ENCODE results near the gene CLK1.
"Not testable (repeated sequence)": the region's sequence is repeated elsewhere in the genome, so short reads cannot be mapped to it uniquely, and the experiment has no call there.

The CLK1 gene

DNA sequence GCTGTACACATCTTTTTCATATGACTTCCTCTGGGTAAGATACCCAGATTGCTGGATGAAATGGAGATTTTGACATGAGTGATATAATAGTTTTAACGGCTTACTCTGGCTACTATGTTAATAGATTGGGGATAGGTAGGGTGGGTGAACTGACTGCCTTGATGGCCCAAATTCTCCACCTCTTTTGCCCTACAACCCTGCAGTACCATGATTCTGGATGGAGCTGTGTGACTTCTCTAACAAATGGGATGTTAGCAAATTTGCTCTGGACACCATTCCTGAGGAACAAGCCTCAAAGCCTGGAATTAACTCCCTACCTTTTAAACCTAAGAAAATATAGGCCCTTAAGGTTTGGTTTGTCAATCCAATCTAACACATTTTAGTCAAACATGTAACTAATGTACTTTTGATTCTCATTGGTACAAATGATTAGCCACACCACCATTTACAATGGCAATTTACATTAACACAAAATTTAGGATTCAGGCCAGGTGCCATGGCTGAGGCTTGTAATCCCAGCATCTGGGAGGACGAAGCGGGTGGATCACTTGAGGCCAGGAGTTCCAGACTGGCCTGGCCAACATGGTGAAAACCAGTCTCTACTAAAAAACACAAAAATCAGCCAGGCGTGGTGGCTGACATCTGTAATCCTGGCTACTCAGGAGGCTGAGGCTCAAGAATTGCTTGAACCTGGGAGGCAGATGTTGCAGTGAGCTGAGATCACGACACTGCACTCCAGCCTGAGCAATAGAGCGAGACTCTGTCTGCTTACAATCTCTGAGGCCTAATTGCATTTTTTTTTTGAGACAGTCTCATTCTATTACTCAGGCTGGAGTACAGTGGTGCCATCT is 12.8 kb downstream of the CLK1 start:
- DNase-seq (ENCODE audit: low read depth): no peak

DNA sequence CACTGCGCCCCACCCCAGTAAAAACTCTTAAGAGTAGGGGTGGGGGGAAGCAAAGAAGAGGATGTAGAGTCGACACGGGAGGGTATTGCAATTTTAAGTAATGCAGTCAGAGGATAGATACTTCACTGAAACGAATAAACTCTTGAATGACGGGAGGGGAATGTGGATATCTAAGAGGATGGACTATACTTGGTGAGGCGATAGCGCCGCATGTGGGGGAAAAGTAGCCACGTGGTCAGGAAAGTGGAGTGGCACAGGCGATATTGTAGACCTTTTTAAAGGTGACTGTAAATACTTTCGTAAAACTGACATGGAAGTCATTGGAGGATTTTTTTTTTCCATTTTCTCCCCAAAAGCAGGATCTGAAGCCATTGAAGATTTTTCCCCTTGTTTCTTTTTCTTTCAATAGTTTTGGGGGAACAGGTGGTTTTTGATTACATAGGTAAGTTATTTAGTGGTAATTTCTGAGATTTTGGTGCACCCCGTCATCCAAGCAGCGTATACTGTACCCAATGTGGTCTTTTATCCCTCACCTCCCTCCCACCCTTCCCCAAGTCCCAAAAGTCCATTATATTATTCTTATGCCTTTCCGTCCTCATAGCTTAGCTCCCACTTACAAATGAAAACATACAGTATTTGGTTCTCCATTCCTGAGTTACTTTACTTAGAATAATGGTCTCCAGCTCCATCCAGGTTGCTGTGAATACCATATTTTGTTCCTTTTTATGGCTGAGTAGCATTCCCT is 13.8 kb downstream of the CLK1 start:
- DNase-seq (ENCODE audit: low read depth): no peak

DNA sequence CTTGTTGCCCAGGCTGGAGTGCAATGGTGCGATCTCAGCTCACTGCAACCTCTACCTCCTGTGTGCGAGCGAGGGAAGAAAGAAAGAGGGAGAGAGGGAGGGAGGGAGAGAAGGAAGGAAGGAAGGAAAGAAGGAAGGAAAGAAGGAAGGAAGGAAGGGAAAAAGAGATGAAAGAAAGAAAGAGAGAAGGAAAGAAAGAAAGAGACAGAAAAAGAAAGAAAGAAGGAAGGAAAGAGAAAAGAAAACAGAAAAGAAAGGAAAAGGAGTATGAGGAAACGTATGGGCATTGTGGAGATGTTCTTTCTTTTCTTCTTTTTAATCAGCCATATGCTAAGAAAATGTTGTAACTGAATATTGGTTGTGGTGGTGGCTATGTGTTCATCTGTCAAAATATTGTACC is 16.5 kb downstream of the CLK1 start:
- DNase-seq (ENCODE audit: low read depth): no peak

DNA sequence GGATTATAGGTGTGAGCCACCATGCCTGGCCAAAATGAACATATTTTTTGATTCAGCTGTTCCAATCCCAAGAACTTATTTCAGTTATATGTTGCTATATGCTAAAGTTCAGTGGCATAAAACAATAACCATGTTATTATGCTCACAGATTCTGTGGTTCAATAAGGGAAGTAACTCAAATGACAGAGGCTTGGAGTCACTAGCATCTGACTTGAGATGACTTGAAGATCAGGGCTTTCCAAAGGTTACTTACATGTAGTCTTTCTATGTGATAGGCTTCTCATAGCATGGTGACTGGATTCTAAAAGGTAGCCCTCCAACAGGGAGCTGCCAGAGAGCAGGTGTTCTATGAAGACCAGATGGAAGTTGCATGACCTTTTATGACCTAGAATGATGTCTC is 17.2 kb downstream of the CLK1 start:
- DNase-seq (ENCODE audit: low read depth): no peak

DNA sequence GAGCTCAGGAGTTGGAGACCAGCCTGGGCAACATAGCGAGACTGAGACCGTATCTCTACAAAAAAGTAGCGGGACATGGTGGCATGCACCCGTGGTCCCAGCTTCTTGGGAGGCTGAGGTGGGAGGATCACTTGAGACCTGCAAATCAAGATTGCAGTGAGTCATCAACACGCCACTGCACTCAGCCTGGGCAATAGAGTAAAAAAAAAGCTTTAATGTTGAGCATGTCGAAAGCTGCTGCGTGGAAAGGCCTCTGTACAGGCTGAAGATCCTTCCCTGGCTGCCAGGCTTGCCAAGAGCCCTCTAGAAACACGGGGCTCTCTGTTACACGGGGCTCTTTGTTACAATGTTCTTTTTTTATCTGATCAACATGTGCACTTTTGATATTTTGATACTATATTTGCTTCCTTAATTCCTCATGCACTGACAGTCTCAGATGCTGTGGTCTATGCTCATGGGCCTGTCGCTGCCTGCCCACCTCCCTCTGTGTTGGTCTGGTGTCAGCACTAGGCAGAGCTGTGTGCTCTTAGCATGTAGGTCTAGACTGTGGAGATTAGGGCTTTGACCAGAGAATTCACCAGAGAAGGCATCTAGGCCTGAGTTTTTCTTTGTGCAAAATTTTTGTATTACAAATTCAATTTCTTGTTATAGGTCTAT is 18.7 kb downstream of the CLK1 start:
- no peak for DNase-seq (ENCODE audit: low read depth)

DNA sequence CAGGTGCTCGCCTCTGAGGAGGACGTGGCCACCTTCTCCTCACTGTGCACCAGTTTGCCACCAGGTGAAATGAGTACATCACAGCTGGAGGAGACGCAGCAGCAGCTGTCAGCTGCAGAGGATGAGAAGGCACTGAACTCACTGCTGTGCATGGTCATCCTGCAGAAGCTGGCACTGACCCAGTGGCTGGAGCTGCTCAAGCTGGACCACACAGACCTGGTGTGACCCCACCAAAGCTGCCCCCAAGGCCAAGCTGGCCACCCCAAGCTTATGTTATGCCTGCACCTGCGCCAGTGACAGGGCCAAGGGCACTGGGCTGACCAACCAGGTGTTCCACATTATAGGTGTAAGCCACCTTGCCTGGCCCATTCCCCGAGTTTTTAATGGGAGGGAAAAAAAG is 19.3 kb downstream of the CLK1 start:
- DNase-seq (ENCODE audit: low read depth): no peak

DNA sequence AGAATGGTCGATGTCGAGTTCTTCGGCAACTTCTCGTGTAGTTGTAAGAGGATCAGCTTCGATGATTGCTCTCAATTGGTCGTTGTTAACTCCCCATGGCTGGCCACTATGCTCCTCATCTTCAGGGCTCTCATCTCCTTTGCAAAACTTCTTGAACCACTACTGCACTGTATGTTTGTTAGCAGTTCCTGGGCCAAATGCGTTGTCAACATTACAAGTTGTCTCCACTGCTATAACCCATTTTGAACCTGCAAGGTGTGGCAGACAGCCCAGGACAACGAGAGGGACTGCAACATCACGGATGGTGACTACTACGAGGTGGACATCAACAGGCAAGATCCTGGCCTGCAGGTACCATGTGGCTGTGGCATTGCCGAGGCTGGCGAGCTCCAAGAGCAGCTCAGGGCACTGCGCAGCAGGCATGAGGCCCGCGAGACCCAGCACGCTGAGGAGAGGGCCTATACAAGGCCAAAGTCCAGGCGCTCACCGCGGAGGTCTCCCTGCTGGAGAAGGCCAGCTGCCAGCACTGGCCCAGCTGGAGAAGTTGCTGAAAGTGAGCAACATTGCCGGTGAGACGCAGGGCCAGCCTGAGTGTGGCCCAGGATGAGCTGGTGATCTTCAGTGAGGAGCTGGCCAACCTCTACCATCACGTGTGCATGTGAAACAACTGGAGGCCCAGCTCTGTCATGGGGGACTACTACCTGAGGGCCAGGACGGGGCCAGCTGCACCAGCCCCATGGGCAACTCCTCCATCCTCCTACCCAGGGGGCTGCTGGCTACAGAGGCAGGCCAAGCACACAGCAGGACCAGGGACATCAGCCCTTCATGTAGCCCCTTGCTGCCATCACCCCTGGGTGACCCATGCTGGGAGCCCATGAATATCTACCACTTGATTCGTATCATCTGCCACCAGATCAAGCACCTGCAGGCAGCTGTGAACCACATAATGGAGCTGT is 20.2 kb downstream of the CLK1 start:
- DNase-seq (ENCODE audit: low read depth): no peak

DNA sequence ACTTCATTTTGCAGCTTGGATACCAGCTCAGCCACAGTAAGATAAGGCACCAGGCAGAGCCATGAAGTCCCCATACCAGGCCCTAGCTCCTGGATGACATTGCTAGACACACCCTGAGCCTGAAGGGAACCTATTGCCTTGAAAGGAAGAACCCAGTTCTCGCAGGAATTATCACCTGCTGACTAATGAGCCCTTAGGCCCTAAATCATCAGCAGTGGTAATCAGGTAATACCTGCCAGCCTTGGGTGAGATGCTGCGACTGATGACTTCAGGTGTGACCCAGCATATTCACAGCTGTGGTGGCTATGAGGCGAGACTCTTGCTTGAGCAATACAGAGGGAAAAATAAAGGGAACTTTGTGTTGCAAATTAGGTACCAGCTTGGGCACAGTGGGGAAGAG is 24.9 kb downstream of the CLK1 start:
- DNase-seq (ENCODE audit: low read depth): no peak

DNA sequence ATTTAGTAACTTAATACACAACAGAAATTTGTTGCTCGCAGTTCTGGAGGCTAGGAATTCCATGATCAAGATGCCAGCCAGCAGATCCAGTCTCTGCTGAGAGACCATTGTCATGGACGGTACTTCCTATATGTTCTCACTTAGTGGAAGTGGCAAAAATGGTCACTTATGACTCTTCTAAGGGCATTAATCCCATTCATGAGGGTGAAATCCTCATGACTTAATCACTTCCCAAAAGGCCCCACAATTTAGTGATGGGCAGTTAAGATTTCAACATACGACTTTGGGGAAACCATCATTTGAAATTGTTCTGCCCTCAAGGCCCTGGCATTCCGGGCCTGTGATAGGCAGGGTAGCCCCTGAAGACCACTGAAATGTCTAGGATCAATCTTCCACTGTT is 29.8 kb downstream of the CLK1 start:
- DNase-seq (ENCODE audit: low read depth): no peak

DNA sequence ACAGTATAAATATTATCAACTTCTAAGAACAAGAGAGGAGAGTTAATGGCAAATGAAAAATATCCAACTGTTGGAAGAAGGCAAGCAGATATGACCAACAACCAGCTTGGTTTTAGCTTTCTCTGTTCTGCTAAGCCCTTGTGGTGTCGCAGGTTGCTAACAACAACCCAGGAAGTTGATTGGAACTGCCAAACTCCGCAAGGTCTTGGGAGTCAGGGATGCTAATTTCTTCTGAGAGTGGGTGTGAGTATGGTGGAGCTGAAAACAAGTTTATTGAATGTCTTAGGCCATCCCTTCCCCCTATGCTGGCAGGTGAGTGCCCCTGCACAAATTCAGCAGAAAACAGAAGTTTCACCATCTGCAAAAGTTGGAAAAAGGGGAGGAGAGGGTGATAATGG is 35.2 kb downstream of the CLK1 start:
- no peak for DNase-seq (ENCODE audit: low read depth)

DNA sequence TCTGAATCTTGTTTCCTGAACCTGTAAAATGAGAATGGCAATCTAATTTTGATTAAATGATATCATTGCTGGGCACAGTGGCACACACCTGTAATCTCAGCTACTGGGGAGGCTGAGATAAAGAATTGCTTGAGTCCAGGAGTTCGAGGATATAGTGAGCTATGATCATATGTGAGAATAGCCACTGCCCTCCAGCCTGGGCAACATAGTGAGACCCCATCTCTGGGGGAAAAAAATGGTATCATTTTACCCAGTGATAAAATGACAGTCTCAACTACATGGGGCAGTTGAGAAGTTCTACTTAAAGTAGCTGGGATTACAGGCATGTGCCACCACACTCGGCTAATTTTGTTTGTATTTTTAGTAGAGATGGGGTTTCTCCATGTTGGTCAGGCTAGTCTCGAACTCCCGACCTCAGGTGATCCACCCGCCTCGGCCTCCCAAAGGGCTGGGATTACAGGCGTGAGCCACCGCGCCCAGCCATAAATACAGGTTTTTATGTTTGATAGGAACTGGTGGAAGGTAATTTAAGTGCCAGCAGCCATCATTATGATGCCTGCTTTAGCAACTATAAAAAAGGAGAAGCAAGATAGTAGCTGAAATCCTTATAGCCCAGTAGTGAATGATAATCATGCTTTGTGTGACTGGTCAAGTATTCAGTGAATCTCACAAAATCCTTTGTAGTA is 35.7 kb downstream of the CLK1 start:
- no peak for DNase-seq (ENCODE audit: low read depth)

DNA sequence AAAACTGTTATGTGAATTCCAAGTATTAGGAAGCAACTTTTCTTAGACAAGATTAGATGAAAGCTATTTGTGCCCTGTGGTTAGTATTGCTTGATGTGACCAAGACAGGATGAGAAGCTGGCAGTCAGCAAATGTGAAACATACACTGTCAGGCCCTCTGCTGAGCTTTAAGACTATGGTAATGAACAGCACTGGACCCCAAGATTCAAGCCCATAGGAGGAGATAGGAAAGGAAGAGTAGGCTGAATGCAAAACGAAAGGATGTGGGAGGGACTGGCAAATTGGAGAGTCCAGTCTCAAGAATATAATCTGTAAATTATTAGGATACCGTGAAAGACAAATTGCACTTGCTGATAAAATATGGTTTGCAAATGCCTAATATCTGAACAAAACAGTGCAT is 36.4 kb downstream of the CLK1 start:
- no peak for DNase-seq (ENCODE audit: low read depth)

DNA sequence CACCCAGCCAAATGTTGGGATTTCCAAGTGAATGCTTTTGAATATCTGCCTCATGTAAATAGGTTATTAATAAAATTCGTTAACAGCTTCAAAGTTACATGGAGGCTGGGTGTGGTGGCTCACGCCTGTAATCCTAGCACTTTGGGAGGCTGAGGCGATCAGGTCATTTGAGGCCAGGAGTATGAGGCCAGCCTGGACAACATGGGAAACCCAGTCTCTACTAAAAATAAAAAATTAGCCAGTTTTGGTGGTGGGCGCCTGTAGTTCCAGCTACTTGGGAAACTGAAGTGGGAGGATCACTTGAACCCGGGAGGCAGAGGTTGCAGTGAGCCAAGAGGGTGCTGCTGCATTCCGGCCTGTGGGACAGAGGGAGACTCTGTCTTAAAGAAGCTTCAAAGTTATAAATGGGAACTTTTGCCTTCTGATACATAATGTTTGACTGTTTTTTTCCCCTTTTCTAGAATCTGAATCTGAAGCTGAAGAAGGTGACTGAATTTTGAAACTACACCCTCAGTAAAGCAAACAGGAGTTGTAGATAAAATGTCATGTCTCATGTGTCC is 42.7 kb downstream of the CLK1 start:
- DNase-seq (ENCODE audit: low read depth): no peak

DNA sequence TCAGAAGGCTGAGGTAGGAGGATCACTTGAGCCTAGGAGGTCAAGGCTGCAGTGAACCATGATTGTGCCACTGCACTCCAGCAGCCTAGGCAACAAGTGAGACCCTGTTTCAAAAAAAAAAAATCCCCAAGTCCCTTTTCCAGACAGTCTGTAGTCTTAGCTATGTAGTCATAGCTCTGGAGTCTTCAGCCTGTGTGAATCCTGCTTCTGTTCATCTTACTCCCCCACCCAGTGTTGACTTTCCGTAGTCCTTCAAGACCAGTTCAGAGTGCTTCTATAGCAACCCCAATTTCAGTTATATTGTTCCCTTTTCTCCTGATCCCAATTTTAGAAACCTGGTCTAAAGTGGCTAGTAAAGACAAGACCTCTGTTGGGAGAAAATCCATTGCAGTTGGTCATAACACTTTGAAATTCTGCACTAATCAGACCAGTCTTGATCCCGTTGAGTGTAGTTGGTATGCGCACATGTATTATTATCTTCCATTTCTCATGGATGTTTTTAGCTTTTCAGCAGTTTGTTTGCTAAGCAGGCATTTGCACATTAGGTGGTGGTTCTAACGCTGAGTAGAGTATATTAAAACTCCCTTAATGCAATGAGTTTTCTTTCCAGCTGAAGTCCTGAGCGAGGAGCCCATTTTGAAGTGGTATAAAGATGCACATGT is 43.8 kb downstream of the CLK1 start:
- no peak for DNase-seq (ENCODE audit: low read depth)

DNA sequence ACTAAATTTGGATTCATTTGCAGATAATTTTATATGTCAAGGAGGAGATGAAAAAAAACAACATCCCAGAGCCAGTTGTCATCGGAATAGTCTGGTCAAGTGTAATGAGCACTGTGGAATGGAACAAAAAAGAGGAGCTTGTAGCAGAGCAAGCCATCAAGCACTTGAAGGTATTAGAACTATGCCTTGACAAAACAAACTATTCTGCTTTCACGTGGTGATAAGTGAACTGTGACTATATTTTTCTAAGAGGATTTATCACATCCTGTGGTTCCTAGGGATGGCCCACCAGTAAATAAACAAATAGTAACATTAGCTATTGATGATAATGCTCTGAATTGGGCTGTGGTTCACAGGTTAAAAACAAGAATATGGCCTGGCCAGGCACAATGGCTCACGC is 45.7 kb downstream of the CLK1 start:
- DNase-seq (ENCODE audit: low read depth): not testable (repeated sequence)

DNA sequence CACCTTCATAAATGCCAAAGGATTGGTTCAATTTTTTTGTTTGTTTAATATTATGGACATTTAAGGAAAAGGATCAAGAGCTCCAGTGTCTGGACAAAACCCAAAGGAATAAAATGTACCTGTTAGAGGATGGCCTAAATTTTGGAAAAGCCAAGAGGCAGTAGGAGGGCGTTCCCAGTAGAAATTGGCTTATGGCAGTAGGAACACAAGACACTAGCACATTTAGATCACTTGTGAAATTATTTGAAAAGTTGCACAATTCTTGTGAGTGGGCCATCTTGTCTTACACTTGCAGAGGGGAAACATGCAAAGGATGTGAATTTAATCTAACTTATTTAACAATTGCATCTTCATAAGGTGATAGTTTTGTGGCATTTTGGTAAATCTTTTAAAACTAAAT is 49.5 kb downstream of the CLK1 start:
- DNase-seq (ENCODE audit: low read depth): no peak

DNA sequence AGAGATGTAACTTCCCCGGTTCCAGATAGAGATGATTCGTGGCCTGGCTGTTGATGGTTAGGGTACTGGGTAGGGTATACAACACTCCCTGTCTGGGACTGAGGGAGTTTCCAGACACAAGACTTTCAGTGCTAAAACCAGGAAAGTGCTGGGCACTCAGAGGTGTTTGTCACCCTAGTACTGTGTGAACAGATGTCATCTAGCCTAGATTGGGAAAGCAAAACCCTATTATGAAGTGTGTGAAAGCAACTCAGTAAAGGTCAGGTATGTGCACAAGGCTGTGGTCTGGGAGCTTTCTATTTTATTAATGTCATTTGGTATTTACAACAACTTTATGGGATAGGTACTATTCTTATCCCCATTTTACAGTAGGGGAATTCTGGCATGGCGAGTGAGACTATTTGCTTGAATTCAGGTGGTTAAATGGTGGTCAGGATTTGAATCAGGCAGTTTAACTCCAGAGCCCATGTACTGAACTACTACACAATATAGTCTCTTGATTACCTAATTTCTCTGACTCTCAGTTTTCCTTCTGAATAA is 50.1 kb downstream of the CLK1 start:
- DNase-seq (ENCODE audit: low read depth): no peak

DNA sequence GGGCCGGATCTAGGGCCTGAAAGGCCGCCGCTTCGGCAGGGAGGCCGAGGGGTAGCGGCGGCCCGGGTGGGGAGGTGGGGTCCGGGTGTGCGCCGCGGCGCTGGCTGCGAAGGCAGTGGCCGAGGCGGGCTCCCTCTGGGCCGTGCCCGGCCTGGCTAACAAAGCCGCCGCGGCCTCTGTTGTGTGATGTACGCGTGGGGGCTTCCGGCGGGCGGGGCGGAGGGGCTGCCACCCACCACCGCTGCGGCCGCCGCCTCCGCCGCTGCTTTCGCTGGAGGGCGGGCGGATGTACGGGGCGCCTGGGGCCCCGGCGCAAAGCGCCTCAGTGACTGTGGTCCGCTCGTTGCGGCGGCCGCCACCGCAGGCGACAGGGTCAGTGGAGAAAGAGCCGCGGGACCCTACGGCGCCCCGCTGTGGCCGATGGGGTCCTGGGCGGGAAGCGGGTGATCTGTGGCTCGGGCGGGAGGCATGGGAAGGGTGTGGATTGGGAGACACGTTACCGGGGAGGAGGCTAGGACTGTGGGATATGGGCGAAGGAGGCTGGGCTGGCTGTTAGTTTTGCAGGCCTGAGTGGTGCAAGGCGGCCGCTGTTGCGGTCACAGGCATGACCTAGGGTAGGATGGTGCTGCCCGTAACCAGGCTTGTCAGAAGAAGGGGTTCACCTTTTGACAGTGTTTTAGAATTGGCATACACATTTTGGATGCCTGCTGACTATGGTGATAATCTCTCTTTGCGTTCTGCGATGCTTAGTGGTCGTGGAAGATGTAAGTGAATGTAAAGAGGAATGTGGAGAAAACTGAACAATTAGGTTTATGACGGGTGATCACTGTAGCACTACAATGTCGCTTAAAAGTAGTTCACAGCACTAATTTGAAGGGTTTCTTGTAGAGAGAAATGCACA is 52.1 kb downstream of the CLK1 start:
- peak; percentile 32 for DNase-seq (ENCODE audit: low read depth)
